MG63 (cell line): ENCODE data around the gene DNM3. TPM values are rescaled to one million over a fixed set of nuclear protein-coding genes. Genes with fewer than 3 reads are reported as not detected.

Experiments used
- DNase-seq: peaks from one replicate; pipeline ENCODE4 v3.0.0-alpha.2; 2020
- H3K27me3 ChIP-seq: fragments of 250-450 bp; sonication (Bioruptor Pico); 2 replicates; pipeline ENCODE4 v1.5.1; 2020; ENCODE audit warnings: mild to moderate bottlenecking, moderate library complexity
- H3K36me3 ChIP-seq: fragments of 250-450 bp; sonication (Bioruptor Pico); 2 replicates; pipeline ENCODE4 v1.5.1; 2020; ENCODE audit warnings: mild to moderate bottlenecking, moderate library complexity
- H3K4me3 ChIP-seq: fragments of 250-450 bp; sonication (Bioruptor Pico); 2 replicates; pipeline ENCODE4 v1.5.1; 2020; ENCODE audit warnings: mild to moderate bottlenecking, moderate library complexity
- H3K9me3 ChIP-seq: fragments of 250-450 bp; sonication (Bioruptor Pico); 2 replicates; pipeline ENCODE4 v1.5.1; 2020; ENCODE audit warnings: mild to moderate bottlenecking, moderate library complexity
- total RNA-seq: library from RNA; depleted of rRNA; stranded (reverse); fragments of >200 nt; shearing (Covaris generic); gene quantifications from 2 replicates; pipeline ENCODE4 v1.2.3, GENCODE V29; 2014; ENCODE audit warnings: low replicate concordance

The DNM3 gene
- total RNA-seq, 1 experiment from 2014 or later: not detected

DNA sequence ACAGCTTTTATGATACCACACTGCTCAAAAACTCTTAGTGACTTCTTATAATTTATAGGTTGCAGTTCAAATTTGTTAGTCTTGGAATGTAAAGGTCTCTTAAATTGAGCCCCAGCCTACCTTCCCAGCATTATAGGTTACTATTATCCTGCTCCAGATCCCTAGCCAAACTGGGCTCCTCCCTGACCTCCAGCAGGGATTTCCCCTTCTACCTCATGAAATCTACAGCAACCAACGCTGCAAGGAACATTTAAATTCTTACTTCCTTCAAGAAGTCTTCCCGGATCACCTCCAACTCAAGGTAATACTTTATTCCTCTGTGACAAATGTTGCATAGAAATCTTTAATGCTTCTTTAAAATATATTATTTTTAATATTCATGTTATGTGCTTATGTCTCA is 324.1 kb downstream of the DNM3 start:
- Histone ChIP-seq H3K9me3 (no peaks in the 10 kb centered on the region), H3K27me3 (no peaks in the 10 kb centered on the region), H3K4me3 (no peak overlapping the region), H3K36me3 (no peaks in the 10 kb centered on the region)
- no peak for DNase-seq

DNA sequence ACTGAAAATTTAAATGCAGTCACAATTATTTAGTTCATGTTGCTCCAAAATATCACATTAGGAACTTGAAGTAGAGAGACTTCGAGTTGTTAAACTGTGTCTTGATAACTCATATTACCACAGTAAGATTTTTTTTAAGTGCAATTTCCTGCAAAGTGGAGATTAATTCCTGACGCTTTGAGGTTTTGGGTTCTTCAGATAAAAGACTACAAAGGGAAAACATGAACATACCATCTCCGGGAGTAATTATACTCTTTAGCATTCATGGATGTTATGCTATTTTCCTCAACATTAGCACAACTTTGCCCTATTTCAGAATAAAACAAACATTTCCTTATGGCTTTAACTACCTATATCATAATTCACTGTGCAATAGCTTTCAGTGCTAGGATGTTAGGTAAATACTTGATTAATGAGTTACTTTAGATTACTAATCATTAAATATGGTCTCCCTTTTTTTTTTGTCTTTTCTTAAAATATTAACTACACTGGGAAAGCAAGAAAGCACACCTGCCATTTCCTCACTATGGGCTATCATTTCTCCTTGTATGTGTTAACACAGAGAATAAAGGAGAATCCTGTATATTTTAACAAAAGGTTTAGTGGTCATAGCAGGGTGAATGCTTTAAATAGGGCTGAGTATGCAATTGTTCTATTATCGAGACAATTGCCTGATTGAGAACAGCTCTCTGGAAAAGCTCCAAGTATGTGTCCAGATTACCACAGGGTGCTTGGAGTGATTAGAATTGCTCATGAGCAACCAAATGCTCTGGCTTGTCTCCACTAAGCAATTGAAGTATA is 326.7 kb downstream of the DNM3 start:
- Histone ChIP-seq H3K9me3 (no peaks in the 10 kb centered on the region), H3K27me3 (no peaks in the 10 kb centered on the region), H3K36me3 (no peaks in the 10 kb centered on the region), H3K4me3 (no peak overlapping the region)
- no peak for DNase-seq

DNA sequence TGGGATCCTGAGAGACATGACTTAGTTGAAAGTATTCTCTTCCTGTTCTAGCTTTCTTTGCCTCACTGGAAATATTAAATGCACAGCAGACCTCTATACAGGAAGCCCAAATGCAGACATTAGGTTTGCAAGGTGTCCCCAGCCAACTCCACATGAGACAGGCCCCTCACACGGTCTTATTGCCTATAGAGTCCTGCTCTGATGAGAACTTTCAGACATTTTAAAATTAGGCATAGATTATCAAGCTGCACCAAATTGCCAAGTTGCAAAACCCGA is 327.2 kb downstream of the DNM3 start:
- no peaks in the 10 kb centered on the region for H3K36me3 ChIP-seq
- no peaks in the 10 kb centered on the region for H3K9me3 ChIP-seq
- no peaks in the 10 kb centered on the region for H3K27me3 ChIP-seq
- no peak for DNase-seq
- H3K4me3 ChIP-seq: no peak overlapping the region

DNA sequence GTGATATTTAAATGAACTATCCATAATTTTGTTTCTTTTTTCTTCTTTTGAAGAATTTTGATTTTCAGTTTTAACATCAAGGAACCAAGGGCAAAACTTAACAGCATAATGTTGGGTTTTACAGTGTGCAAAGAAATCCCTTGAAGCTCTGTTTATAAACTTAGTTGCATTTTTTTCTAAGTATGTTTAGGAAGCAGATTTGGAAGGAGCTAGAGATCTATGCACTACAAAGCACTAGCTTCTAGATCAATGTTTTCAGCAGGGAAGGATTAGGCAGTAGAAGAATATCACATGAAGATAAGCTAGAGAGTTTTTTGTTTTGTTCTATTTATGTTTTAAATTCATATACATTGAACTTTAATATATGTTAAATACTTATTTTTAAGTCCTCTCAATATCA is 328.5 kb downstream of the DNM3 start:
- Histone ChIP-seq H3K4me3 (no peak overlapping the region), H3K9me3 (no peaks in the 10 kb centered on the region), H3K36me3 (no peaks in the 10 kb centered on the region), H3K27me3 (no peaks in the 10 kb centered on the region)
- no peak for DNase-seq

DNA sequence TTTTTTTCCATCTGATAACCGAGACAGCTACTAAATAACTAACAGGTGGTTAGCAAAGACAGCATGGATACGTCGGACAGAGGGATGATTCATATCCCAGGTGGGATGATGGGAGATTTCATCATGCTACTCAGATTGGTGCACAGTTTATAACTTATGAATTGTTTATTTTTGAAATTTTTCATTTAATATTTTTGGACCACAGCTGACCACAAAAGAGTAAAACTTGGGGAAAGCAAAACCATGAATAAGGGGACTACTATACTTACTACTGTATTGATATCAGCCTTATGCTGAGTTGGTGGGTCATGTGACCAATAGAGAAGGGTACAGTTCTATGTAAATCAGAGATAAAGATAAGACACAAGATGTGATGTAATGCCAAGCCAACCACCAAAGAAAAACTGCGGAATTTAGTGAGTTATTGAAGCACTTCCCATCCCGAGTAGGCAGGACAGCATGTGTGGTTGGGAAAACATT is 331.1 kb downstream of the DNM3 start:
- Histone ChIP-seq H3K36me3 (no peaks in the 10 kb centered on the region), H3K9me3 (no peaks in the 10 kb centered on the region), H3K27me3 (no peaks in the 10 kb centered on the region), H3K4me3 (no peak overlapping the region)
- no peak for DNase-seq

DNA sequence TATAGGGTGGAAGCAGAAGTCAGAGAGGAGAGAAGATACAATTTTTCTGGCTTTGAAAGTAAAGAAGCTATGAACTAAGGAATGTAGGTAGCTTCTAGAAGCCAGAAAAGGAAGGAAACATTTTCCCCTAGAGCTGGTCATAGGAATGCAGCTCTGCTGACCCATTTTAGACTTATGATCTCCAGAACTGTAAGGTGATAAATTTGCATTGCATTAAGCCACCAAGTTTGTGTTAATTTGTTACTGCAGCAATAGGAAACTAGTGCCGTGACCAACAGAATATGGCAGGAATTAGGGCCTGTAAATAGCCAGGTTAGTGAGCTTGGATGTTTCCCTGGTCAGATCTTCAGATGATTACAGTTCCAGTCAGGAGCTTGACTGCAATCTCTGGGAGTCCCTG is 334.9 kb downstream of the DNM3 start:
- H3K4me3 ChIP-seq: no peak overlapping the region
- no peaks in the 10 kb centered on the region for H3K36me3 ChIP-seq
- DNase-seq: no peak
- no peaks in the 10 kb centered on the region for H3K27me3 ChIP-seq
- no peaks in the 10 kb centered on the region for H3K9me3 ChIP-seq

DNA sequence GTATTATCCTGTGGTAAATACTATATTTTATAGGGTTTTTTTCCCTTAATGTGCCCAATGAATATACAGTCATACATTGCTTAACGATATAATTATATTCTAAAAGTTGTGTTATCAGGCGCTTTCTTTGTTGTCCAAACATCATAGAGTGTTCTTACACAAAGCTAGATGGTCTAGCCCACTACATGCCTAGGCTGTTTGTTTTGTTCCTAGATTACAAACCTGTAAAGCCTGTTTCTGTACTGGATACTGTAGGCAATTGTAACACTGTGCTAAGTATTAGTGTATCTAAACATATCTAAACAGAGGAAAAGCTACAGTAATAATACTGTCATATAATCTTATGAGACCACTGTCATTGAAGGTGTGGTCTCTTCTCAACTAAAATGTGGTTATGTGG is 336.6 kb downstream of the DNM3 start:
- Histone ChIP-seq H3K27me3 (no peaks in the 10 kb centered on the region), H3K4me3 (no peak overlapping the region), H3K36me3 (no peaks in the 10 kb centered on the region), H3K9me3 (no peaks in the 10 kb centered on the region)
- DNase-seq: no peak

DNA sequence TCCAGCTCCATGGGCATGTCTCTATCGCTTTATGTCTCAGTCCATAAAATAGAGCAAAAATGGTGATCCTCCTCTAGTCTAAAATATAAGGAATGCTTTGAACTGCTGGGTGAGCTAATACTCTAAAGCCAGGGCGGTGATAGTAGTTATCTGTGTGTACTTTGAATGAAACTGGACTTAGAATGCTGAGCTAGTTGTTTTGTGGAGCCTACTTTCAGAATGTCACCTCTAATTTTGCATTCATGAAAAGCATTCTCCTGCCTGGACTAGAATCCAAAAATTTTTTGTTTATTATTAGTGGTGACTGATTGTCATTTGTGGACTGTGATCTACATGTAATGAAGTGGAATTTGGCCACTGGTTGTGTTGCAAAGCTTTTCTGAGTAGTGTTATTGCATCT is 337.6 kb downstream of the DNM3 start:
- Histone ChIP-seq H3K27me3 (no peaks in the 10 kb centered on the region), H3K36me3 (no peaks in the 10 kb centered on the region), H3K4me3 (no peak overlapping the region), H3K9me3 (no peaks in the 10 kb centered on the region)
- no peak for DNase-seq

DNA sequence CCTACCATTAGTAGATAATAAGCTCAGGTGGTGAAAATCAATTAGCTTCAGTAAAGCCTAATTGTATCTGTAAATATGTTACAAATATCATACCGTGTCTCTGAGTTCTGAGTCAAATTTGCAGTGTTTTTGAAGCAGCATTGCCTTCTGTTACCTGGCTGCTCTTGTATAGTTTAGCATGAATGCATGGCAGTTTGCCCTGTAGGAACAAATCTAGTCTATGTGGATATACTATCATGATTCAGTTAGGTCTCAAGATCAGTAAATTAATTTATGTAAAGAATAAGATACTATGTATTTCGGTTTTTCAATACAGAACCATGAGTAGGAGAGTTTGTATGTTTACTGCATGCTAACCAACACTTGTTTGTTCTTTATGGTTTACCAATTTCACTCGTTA is 338.6 kb downstream of the DNM3 start:
- Histone ChIP-seq H3K9me3 (no peaks in the 10 kb centered on the region), H3K4me3 (no peak overlapping the region), H3K36me3 (no peaks in the 10 kb centered on the region), H3K27me3 (no peaks in the 10 kb centered on the region)
- DNase-seq: no peak

DNA sequence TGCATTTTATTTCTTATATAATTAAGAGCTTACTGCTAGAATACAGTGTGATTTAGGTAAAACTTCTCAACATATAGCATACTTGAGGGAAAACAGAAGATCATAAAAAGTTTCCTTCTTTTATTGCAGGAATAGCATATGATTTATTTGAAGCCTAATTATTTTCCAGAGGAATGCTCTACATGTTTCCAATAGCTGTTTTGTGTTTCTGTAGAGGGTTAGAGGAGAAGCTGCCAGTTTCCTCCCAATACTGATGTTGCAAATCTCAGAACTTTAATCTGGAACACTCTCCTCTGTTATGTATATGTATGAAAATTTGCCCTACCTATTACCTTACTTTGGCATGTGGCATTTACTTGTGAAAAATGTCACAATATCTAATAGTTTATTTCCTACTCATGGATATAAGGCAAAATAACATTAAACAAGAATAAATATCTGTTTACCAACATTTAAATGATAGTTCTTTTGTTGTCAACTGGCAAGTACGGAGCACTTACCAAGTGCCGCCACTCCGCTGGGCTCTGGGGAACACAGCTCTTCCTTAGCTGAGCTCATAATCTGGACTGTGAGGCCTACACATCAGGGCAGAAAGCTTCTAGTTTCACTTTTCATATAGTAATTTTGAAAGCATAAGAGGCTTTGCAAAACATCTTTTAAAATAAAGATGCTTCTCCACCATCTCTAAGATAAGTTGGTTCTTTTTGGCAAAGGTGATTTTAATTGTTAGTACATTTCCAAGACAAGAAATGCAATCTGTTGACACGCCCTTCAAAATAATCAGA is 339.4 kb downstream of the DNM3 start:
- Histone ChIP-seq H3K27me3 (no peaks in the 10 kb centered on the region), H3K9me3 (no peaks in the 10 kb centered on the region), H3K36me3 (no peaks in the 10 kb centered on the region), H3K4me3 (peak overlapping the region; percentile 11)
- DNase-seq: peak; percentile 32

DNA sequence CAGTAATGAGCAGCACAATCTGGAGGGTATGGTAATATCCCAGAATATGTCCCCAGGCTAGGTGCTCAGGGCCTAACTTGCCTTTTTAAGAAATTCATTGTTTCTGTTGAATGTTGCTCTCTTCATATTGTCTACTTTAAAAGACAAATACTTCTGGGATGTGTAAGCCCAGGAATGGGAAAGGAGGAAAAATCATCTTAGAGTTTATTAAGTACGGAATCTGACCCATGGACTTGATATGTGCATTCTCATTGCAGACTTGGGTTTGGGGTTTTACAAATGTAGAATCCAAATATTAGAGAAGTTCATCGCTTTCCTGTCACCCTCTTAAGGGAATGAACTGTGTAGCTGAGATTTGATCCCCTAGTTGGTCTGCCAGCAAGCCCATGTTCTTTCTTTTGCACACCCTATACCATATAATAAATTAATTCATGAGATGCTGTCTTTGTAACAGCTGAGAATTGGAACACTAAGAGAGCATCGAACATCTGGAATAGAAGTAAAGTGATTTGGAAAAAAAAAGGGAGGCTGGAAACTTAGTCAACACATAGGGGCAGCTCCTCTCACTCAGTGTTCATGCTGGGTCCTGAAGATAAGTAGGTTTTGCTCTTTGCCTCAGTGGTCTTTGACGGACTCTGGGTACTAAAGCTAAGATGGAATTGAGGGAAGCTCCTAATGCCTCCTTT is 343.4 kb downstream of the DNM3 start:
- Histone ChIP-seq H3K4me3 (no peak overlapping the region), H3K9me3 (no peaks in the 10 kb centered on the region), H3K27me3 (no peaks in the 10 kb centered on the region), H3K36me3 (no peaks in the 10 kb centered on the region)
- no peak for DNase-seq

DNA sequence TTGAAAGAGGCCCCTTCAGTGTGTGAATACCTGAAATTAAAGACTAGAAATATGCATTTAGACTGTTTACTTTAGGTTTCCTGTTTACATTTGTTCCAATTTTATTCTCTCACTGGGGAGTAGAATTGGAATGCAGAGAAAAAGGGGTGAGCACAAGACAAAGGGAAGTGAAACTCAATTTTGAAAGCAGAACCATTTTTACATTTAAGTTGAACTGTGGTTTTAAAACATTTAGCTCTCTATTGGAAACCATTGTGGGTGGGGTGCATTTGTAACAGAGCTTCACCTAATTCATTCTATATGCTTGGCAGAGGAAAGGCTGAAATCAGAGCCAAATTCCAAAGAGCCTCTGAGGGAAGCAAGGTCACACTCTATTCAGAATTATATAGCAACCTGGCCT is 343.9 kb downstream of the DNM3 start:
- Histone ChIP-seq H3K36me3 (no peaks in the 10 kb centered on the region), H3K9me3 (peaks cover under 1% of the 10 kb centered on the region; the same call in 1 of the 2 replicates), H3K4me3 (no peak overlapping the region), H3K27me3 (no peaks in the 10 kb centered on the region)
- no peak for DNase-seq

DNA sequence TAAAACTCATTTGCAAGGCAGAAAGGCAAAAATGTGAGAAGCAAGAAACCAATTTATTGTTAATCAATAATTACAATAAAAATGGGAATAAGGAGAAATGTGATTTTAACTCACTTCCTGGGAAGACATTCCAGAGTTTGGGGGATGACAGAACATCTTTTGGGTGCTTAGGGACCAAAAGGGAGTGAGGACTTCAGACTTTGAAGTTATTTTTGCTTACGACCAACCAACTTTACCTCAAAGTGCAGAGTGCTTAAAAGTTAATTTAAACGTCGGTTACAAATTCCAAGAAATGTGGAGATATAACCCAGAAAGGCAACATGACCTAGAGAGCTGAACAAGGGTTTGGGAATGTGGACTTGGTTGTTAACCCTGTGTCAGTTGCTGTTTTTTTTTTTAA is 344.7 kb downstream of the DNM3 start:
- H3K36me3 ChIP-seq: no peaks in the 10 kb centered on the region
- no peak for DNase-seq
- H3K27me3 ChIP-seq: no peaks in the 10 kb centered on the region
- H3K4me3 ChIP-seq: no peak overlapping the region
- peaks cover 2% of the 10 kb centered on the region; the same call in 1 of the 2 replicates for H3K9me3 ChIP-seq

DNA sequence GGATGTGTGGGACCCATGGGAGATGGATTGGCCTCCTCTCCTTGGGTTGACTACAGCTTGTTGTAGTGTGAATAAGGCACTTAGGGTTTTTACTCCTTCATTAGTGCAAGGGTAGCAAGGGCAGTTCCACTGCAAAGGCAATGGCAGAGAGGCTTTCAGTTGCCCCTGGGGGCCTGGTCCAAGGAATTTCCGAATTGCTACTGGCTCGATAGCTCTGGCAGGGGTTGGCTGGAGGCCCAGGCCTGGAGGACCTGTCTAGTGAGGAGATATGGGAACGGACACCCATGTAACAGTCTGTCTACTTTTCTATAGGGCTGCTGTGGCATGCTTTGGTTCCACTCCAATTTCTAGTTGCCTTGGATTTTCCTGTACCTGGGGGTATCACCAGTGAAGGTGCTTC is 360.3 kb downstream of the DNM3 start:
- Histone ChIP-seq H3K36me3 (no peaks in the 10 kb centered on the region), H3K27me3 (no peaks in the 10 kb centered on the region), H3K4me3 (no peak overlapping the region), H3K9me3 (peaks cover 8% of the 10 kb centered on the region)
- no peak for DNase-seq

DNA sequence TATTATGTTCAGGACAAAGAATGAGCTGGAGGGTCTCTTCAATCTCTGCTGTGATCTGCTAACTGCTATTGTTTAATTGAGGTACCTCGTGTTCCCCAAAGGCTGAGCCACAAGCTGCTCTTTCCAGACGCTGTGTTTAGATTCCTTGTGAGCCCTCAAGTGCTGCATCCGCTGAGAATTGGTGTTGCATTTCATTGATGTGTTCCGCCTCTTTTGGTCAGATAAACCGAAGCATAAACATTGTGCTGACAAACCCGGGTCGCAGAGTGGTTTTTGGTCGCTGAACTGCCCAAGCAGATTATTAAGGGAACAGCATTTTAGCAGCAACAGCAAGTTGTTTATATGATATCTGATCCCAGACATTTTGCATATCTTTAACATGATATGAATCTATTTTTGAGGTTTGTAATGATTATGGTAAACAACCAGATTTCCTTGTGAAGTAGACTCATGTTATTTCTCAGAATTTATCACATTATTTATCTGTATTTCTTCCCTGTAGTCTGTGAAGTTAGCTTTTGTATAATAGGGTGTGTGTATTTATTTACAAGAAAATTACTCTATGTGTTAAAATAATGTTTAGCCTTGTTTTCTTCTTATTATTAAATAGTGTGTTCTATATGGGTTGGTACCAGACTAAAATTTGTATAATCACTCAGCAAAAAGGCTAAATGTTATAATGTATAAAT is 362.0 kb downstream of the DNM3 start:
- Histone ChIP-seq H3K9me3 (peaks cover 7% of the 10 kb centered on the region), H3K36me3 (no peaks in the 10 kb centered on the region)

DNA sequence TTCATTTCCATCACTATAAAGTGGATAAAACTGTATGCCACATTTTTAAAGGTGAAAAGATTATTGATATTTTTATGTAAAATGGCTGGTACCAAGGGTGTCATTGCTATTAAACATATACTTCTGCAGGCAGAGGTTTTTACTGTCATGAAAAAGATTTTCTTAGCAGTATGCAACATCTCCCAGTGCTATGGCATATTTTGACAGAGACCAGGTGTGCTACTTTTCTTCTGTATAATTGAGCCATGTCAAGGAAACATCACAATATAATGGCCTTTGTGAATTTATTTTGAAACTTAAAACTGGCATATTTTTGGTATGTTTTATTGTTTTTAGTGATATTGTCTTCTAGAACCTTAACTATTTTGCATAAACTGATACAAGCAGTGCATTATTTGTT is 362.6 kb downstream of the DNM3 start:
- Histone ChIP-seq H3K9me3 (peaks cover 1% of the 10 kb centered on the region; the same call in 1 of the 2 replicates), H3K27me3 (no peaks in the 10 kb centered on the region), H3K4me3 (no peak overlapping the region), H3K36me3 (no peaks in the 10 kb centered on the region)
- no peak for DNase-seq

More for the DNA sequence above, 362.0 kb downstream of the DNM3 start:
- H3K27me3 ChIP-seq: no peaks in the 10 kb centered on the region
- no peak overlapping the region for H3K4me3 ChIP-seq
- peak; percentile 8 for DNase-seq

DNA sequence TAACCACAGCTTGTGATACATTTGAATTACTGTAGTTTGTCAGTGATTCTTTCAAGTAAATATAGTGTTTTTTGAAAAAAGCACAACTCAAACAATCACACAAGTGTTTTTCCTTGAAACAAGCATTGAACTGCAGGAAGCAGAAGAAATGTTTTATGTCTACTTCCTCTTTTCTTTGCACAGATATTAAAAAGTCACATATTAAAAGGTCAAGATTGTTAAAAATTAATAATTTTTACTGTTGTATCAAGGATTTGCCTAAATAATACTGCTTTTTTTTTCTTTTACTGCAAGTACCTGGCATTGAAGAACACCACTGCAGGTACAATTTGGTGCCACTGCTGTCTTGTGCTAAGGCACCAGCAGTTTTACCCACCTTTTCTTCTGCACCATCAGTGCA is 365.0 kb downstream of the DNM3 start:
- no peaks in the 10 kb centered on the region for H3K36me3 ChIP-seq
- no peak overlapping the region for H3K4me3 ChIP-seq
- no peak for DNase-seq
- no peaks in the 10 kb centered on the region for H3K27me3 ChIP-seq
- H3K9me3 ChIP-seq: no peaks in the 10 kb centered on the region; the same call in 1 of the 2 replicates
